ENCODE results near the gene ATP5MK. TPM values are rescaled to one million over a fixed set of nuclear protein-coding genes. Genes with fewer than 3 reads are reported as not detected.
"Not testable (repeated sequence)": the region's sequence is repeated elsewhere in the genome, so short reads cannot be mapped to it uniquely, and the experiment has no call there.

Gene ATP5MK
- total and polyA plus RNA-seq, 2 experiments from 2014 or later, result 197 to 566 TPM

DNA sequence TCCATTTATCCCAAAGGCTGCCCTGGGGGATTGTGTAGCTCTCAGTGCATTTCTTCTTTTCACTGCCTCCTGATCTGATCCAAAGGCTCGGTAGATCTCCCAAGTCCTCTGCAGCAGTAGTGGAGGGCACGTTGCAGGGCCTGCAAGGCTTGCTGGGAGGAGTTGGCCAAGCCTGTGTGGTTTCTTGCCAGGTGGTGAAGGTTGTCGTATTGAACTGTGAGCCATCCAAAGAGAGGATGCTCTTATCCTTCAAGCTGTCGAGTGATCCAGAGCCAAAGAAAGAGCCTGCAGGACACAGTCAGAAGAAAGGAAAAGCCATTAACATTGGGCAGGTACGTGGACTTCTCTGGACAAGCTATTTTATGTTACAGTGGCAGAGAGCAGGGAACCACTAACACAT lies 21.3 kb upstream of the ATP5MK start:
- no peak overlapping the region for H2AFZ ChIP-seq
- no peaks in the 10 kb centered on the region for H3K9me2 ChIP-seq (ENCODE audit: insufficient read depth)
- no peak overlapping the region for H3K9ac ChIP-seq
- H3K27me3 ChIP-seq (replicated peaks; ENCODE audit: insufficient read depth), result no peaks in the 10 kb centered on the region
- no peak overlapping the region for H3K4me2 ChIP-seq (ENCODE audit: unreplicated experiment)
- TF ChIP-seq EZH2 (IDR thresholded peaks at IDR 0.05; ENCODE audit: insufficient read depth, poor library complexity, severe bottlenecking) (no peak), EZH2phosphoT487 (IDR thresholded peaks at IDR 0.05; ENCODE audit: insufficient read depth, low read depth) (no peak)
- no peak overlapping the region for H3K4me3 ChIP-seq
- H3K27ac ChIP-seq, result no peak overlapping the region
- 77 to 80% methylated on average over 5 of the region's 5 CpGs for WGBS, 2 experiments (ENCODE audit: low coverage in 1 of 2, low lambda C conversion rate in 2 of 2, missing lambda C conversion rate in 2 of 2)
- no peaks in the 10 kb centered on the region for H3K9me3 ChIP-seq (ENCODE audit: low read depth)
- no peak for DNase-seq
- peaks cover 63% of the 10 kb centered on the region for H3K36me3 ChIP-seq (ENCODE audit: low read depth)
- in situ Hi-C loops (cut with MboI), result loop anchor here (10.0 kb wide), 1 partner anchor 67 kb away; no protein-coding TSS in a partner anchor
- H3K4me1 ChIP-seq (ENCODE audit: insufficient read depth), result no peaks in the 10 kb centered on the region
- 0 out of 2 replicates have a peak, but pooled peaks cover 10% of the 10 kb centered on the region for H3F3A ChIP-seq (ENCODE audit: insufficient read depth)
- no peaks in the 10 kb centered on the region for H4K20me1 ChIP-seq (ENCODE audit: insufficient read depth)
- H3K79me2 ChIP-seq (ENCODE audit: insufficient read depth), result 0 out of 2 replicates have a peak, but pooled peaks cover 5% of the 10 kb centered on the region

DNA sequence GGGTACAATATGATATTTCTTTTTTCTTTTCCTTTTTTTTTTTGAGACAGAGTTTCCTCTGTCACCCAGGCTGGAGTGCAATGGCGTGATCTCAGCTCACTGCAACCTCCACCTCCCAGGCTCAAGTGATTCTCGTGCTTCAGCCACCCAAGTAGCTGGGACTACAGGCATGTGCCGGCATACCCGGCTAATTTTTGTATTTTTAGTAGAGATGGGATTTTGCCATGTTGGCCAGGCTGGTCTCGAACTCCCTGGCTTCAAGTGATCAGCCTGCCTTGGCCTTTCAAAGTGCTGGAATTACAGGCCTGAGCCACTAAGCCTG lies 20.8 kb upstream of the ATP5MK start:
- peaks cover 59% of the 10 kb centered on the region for H3K36me3 ChIP-seq (ENCODE audit: low read depth)
- not testable (repeated sequence) for H3K4me3 ChIP-seq; H3K9me3 ChIP-seq (ENCODE audit: low read depth); H3F3A ChIP-seq (ENCODE audit: insufficient read depth); H2AFZ ChIP-seq; H3K27ac ChIP-seq; H3K9ac ChIP-seq; H3K4me2 ChIP-seq (ENCODE audit: unreplicated experiment); H3K4me1 ChIP-seq (ENCODE audit: insufficient read depth); H4K20me1 ChIP-seq (ENCODE audit: insufficient read depth); DNase-seq; H3K79me2 ChIP-seq (ENCODE audit: insufficient read depth); H3K27me3 ChIP-seq (replicated peaks; ENCODE audit: insufficient read depth); H3K9me2 ChIP-seq (ENCODE audit: insufficient read depth)
- in situ Hi-C loops (cut with MboI), result loop anchor here (10.0 kb wide), 1 partner anchor 68 kb away; no protein-coding TSS in a partner anchor
- 75 to 81% methylated on average over 5 of the region's 5 CpGs for WGBS, 2 experiments (ENCODE audit: low coverage in 1 of 2, low lambda C conversion rate in 2 of 2, missing lambda C conversion rate in 2 of 2)

DNA sequence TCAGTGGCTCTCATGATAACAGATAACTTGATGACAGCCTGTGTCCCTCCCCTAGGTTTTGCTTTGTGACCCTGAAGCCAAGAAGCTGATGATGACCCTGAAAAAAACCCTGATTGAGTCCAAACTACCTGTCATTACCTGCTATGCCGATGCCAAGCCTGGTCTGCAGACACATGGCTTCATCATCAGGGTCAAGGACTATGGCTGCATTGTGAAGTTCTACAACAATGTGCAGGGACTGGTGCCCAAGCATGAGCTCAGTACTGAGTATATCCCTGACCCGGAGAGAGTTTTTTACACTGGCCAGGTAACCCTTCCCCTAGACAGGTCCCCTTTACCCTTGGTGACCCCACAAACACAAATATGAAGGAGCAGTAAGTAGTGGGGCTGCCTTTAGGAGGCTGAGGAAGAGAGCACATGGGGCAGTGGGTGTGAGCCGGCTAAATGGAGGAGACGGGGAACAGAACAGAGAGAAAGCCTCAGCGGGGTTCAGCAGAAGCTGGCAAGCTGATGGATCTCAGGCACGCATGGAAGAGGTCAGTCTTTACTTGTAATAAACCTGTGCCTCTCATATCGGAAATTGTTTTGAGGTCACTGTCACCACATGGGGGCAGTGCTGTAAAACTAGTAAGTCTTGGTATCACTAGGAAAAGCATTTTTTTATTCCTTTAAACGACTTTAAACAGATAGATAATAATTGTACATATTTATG lies 20.3 kb upstream of the ATP5MK start:
- Histone ChIP-seq H3K4me2 (ENCODE audit: unreplicated experiment) (no peak overlapping the region), H3K9me2 (ENCODE audit: insufficient read depth) (no peaks in the 10 kb centered on the region), H3K27me3 (replicated peaks; ENCODE audit: insufficient read depth) (no peaks in the 10 kb centered on the region), H3K4me1 (ENCODE audit: insufficient read depth) (no peaks in the 10 kb centered on the region), H3K9me3 (ENCODE audit: low read depth) (no peaks in the 10 kb centered on the region), H4K20me1 (ENCODE audit: insufficient read depth) (no peaks in the 10 kb centered on the region), H3K36me3 (ENCODE audit: low read depth) (peaks cover 61% of the 10 kb centered on the region), H3F3A (ENCODE audit: insufficient read depth) (0 out of 2 replicates have a peak, but pooled peaks cover 10% of the 10 kb centered on the region), H3K79me2 (ENCODE audit: insufficient read depth) (0 out of 2 replicates have a peak, but pooled peaks cover 5% of the 10 kb centered on the region), H3K4me3 (no peak overlapping the region), H3K27ac (no peak overlapping the region), H3K9ac (no peak overlapping the region), H2AFZ (no peak overlapping the region)
- 37 to 39% methylated on average over 8 of the region's 8 CpGs for WGBS, 2 experiments (ENCODE audit: low coverage in 1 of 2, low lambda C conversion rate in 2 of 2, missing lambda C conversion rate in 2 of 2)
- DNase-seq, result peak; percentile 77
- in situ Hi-C loops (cut with MboI), result loop anchor here (10.0 kb wide), 1 partner anchor 68 kb away; no protein-coding TSS in a partner anchor
- TF ChIP-seq EZH2phosphoT487 (IDR thresholded peaks at IDR 0.05; ENCODE audit: insufficient read depth, low read depth), result no peak
- no peak for TF ChIP-seq EZH2 (IDR thresholded peaks at IDR 0.05; ENCODE audit: insufficient read depth, poor library complexity, severe bottlenecking)

DNA sequence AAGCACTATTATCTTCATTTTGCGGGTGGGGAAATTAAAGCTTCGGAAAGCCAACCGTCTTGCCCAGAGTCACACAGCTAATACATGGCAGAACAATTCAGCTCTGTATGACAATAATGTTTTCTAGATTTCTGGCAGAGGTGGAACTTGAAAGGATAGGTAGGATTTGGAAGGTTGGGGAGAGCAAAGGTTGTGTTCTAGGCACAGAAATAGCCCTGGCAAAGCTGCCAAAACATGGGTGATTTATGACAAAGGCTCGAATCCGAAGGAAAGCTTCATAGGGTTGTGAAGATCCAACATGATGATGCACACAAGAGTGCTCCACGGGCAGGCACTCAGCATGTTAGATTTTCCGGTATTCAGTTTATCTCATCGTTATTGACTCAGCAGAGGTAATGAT lies 19.3 kb upstream of the ATP5MK start:
- H3F3A ChIP-seq (ENCODE audit: insufficient read depth), result 0 out of 2 replicates have a peak, but pooled peaks cover 10% of the 10 kb centered on the region
- H3K27me3 ChIP-seq (replicated peaks; ENCODE audit: insufficient read depth), result no peaks in the 10 kb centered on the region
- no peaks in the 10 kb centered on the region for H3K9me3 ChIP-seq (ENCODE audit: low read depth)
- in situ Hi-C loops (cut with MboI), result loop anchor here (10.0 kb wide), 1 partner anchor 69 kb away; no protein-coding TSS in a partner anchor
- no peaks in the 10 kb centered on the region for H3K4me1 ChIP-seq (ENCODE audit: insufficient read depth)
- peaks cover 64% of the 10 kb centered on the region for H3K36me3 ChIP-seq (ENCODE audit: low read depth)
- H3K4me2 ChIP-seq (ENCODE audit: unreplicated experiment), result no peak overlapping the region
- no peak for TF ChIP-seq EZH2 (IDR thresholded peaks at IDR 0.05; ENCODE audit: insufficient read depth, poor library complexity, severe bottlenecking)
- TF ChIP-seq EZH2phosphoT487 (IDR thresholded peaks at IDR 0.05; ENCODE audit: insufficient read depth, low read depth), result no peak
- no peak overlapping the region for H2AFZ ChIP-seq
- no peaks in the 10 kb centered on the region for H4K20me1 ChIP-seq (ENCODE audit: insufficient read depth)
- no peak overlapping the region for H3K9ac ChIP-seq
- H3K27ac ChIP-seq, result no peak overlapping the region
- H3K79me2 ChIP-seq (ENCODE audit: insufficient read depth), result 0 out of 2 replicates have a peak, but pooled peaks cover 5% of the 10 kb centered on the region
- no peaks in the 10 kb centered on the region for H3K9me2 ChIP-seq (ENCODE audit: insufficient read depth)
- DNase-seq, result no peak
- 68 to 70% methylated on average over 8 of the region's 8 CpGs for WGBS, 2 experiments (ENCODE audit: low coverage in 1 of 2, low lambda C conversion rate in 2 of 2, missing lambda C conversion rate in 2 of 2)
- no peak overlapping the region for H3K4me3 ChIP-seq
